Activated naive CD4-positive, alpha-beta T cell treated with anti-CD3 and anti-CD28 coated beads, Interleukin-2, amount 50 U/mL, for 16 hours (primary cell): ENCODE data around the gene HPX.

Experiments used
- DNase-seq: peaks from one replicate; pipeline ENCODE4 v3.0.0-alpha.2; 2020

Gene HPX

GRCh38 chr11:6440906-6441358, at the start of gene HPX:
Gene HPX (minus strand): TSS chr11:6440987. CDS start chr11:6440963, 24 bp downstream.
- DNase-seq = no peak

GRCh38 chr11:6489306-6489705, 48.5 kb upstream of the HPX start:
- no peak for DNase-seq

GRCh38 chr11:6488821-6489220, 48.0 kb upstream of the HPX start:
- no peak for DNase-seq

- no peak for DNase-seq
Measured at GRCh38 chr11:6488342-6488741, 47.6 kb upstream of the HPX start.

- no peak for DNase-seq
Measured at GRCh38 chr11:6486938-6487337, 46.2 kb upstream of the HPX start.

- DNase-seq = no peak
Measured at GRCh38 chr11:6486256-6486655, 45.5 kb upstream of the HPX start.

GRCh38 chr11:6485661-6486060, 44.9 kb upstream of the HPX start:
- no peak for DNase-seq

GRCh38 chr11:6483015-6483414, 42.2 kb upstream of the HPX start:
- DNase-seq = no peak

- no peak for DNase-seq
Measured at GRCh38 chr11:6482441-6482840, 41.7 kb upstream of the HPX start.

GRCh38 chr11:6481924-6482275, 41.1 kb upstream of the HPX start:
- DNase-seq = no peak

GRCh38 chr11:6481012-6481923, 40.5 kb upstream of the HPX start, which contains the start of the genes ARFIP2 and TIMM10B:
Gene ARFIP2 (minus strand): TSS chr11:6481331. CDS start chr11:6480421, 910 bp downstream.
Gene TIMM10B (plus strand): TSS chr11:6481501. CDS start chr11:6481517, 16 bp downstream.
- DNase-seq = peak; percentile 97

- no peak for DNase-seq
Measured at GRCh38 chr11:6480299-6480914, 39.6 kb upstream of the HPX start.

GRCh38 chr11:6476571-6476970, 35.8 kb upstream of the HPX start:
- DNase-seq = no peak

GRCh38 chr11:6475936-6476335, 35.1 kb upstream of the HPX start:
- no peak for DNase-seq

GRCh38 chr11:6474806-6475500, 34.2 kb upstream of the HPX start:
- no peak for DNase-seq

- no peak for DNase-seq
Measured at GRCh38 chr11:6474413-6474792, 33.6 kb upstream of the HPX start.

- peak; percentile 55 for DNase-seq
Measured at GRCh38 chr11:6473451-6474412, 32.9 kb upstream of the HPX start, which contains the start of gene TRIM3. Gene TRIM3 (minus strand): TSS chr11:6473941. CDS start chr11:6465695, 8,246 bp downstream.

GRCh38 chr11:6472934-6473333, 32.1 kb upstream of the HPX start:
- DNase-seq = no peak

GRCh38 chr11:6469599-6469998, 28.8 kb upstream of the HPX start:
- DNase-seq = no peak

GRCh38 chr11:6468712-6469495, 28.1 kb upstream of the HPX start:
- no peak for DNase-seq

- DNase-seq = no peak
Measured at GRCh38 chr11:6459099-6459450, 18.3 kb upstream of the HPX start.
